Endothelial cell of umbilical vein (primary cell): ENCODE data around the gene SH3BP4.

Source experiments
- CTCF ChIP-seq, 2 donors: IDR thresholded peaks; 1 replicate in 1 of 2; 2 replicates in 1 of 2; pipeline ENCODE4 v1.5.1; 2011; ENCODE audit warnings: low read length in 2 of 2, mild to moderate bottlenecking in 2 of 2, moderate library complexity in 2 of 2, control low read depth in 1 of 2, inconsistent platforms in 1 of 2, low read depth in 1 of 2; ENCODE audit not compliant: insufficient read depth in 1 of 2; ENCODE audit errors: extremely low read depth in 1 of 2
- EZH2 ChIP-seq: IDR thresholded peaks from 2 replicates; pipeline ENCODE4 v1.6.1; 2012; ENCODE audit warnings: borderline replicate concordance, low read depth, mild to moderate bottlenecking, moderate library complexity, low read length, inconsistent platforms; ENCODE audit not compliant: severe bottlenecking
- JUN ChIP-seq: IDR thresholded peaks from 2 replicates; pipeline ENCODE4 v1.6.1; 2011; ENCODE audit warnings: borderline replicate concordance, low read depth; ENCODE audit not compliant: insufficient read length, insufficient read depth
- MYC ChIP-seq: IDR thresholded peaks from one replicate; pipeline ENCODE4 v1.6.1; 2011; ENCODE audit warnings: mild to moderate bottlenecking, low read depth, low read length
- POLR2A ChIP-seq: IDR thresholded peaks from 2 replicates; pipeline ENCODE4 v1.6.1; 2012; ENCODE audit warnings: low read depth, mild to moderate bottlenecking, control low read depth, low read length
- POLR2AphosphoS5 ChIP-seq: IDR thresholded peaks from 2 replicates; pipeline ENCODE4 v1.6.1; 2012; ENCODE audit warnings: low read depth, mild to moderate bottlenecking, control low read depth, low read length, moderate library complexity; ENCODE audit not compliant: insufficient read depth

GRCh38 chr2:235068701-235069100 is 116.9 kb downstream of the SH3BP4 start:
- no peak for TF ChIP-seq EZH2
- no peak for TF ChIP-seq CTCF (IDR thresholded peaks at IDR 0.05; ENCODE audit: extremely low read depth in 1 of 2, insufficient read depth in 1 of 2, low read depth in 1 of 2, low read length in 2 of 2)
- no peak for TF ChIP-seq MYC
- no peak for TF ChIP-seq POLR2AphosphoS5
- TF ChIP-seq POLR2A = no peak
- no peak for TF ChIP-seq JUN
